K562 (cell line): ENCODE results near the gene PTPRT. TPM values are rescaled to one million over a fixed set of nuclear protein-coding genes. Genes with fewer than 3 reads are reported as not detected.

Experiments
- ATAC-seq: fragments of 200-7000 bp; cut with Tn5 transposase; 3 replicates; pipeline ENCODE4 v1.9.1; 2020; ENCODE audit warnings: moderate library complexity
- BruUV-seq: library from RNA; stranded (reverse); fragments of 400-500 nt; replicated peaks from 2 replicates; lab custom pipeline; 2021; lab: Mats Ljungman, UMichigan
- CTCF ChIA-PET: fragments of 300-600 bp; formaldehyde crosslinking; extraction: SDS; loops from one replicate; lab custom pipeline; 2021; ENCODE audit warnings: low intra/inter-chr PET ratio; lab: Yijun Ruan, JAX
- POLR2A ChIA-PET: fragments of 300-600, 350-650 bp; sonication (Branson Sonifier 250); formaldehyde crosslinking; extraction: SDS; loops from one replicate; lab custom pipeline; 2021; ENCODE audit warnings: antibody characterized with exemption, inconsistent platforms; lab: Yijun Ruan, JAX
- DNase-seq, 4 experiments: peaks; one replicate each; pipeline versions ENCODE4 v3.0.0 to v3.0.0-alpha.2; 2011 to 2018; ENCODE audit warnings: low spot score in 3 of 4, mixed read lengths in 3 of 4; ENCODE audit errors: extremely low read depth in 1 of 4
- FAIRE-seq: peaks from 2 replicates; lab custom pipeline; 2011; peaks lifted over from hg19 to GRCh38; lab: Jason Lieb, UNC
- H2AFZ ChIP-seq: 2 replicates; pipeline ENCODE4 v1.6.0; 2011; ENCODE audit warnings: low read depth, low read length, control low read depth, inconsistent platforms
- H3K27ac ChIP-seq: fragments of 200-600 bp; 3 replicates; pipeline ENCODE4 v1.8.0; 2011; ENCODE audit warnings: low read depth, mild to moderate bottlenecking, control low read depth, inconsistent platforms, low read length, moderate library complexity, mixed read lengths; ENCODE audit errors: extremely low read depth
- H3K27me3 ChIP-seq, 2 experiments: fragments of 300-600 bp in 1 of 2; 2 replicates in 1 of 2; 3 replicates in 1 of 2; pipeline versions ENCODE4 v1.6.0 to v1.8.0; 2011; ENCODE audit warnings: inconsistent platforms in 2 of 2, low read length in 2 of 2, mild to moderate bottlenecking in 1 of 2, mixed read lengths in 1 of 2, moderate library complexity in 1 of 2; ENCODE audit not compliant: control insufficient read depth in 2 of 2, insufficient read depth in 2 of 2
- H3K36me3 ChIP-seq: fragments of 300-600 bp; 3 replicates; pipeline ENCODE4 v1.8.0; 2011; ENCODE audit warnings: mild to moderate bottlenecking, low read length, inconsistent platforms; ENCODE audit not compliant: control insufficient read depth, insufficient read depth
- H3K4me1 ChIP-seq, 2 experiments: fragments of 200-600 bp in 1 of 2; replicated peaks in 1 of 2; 2 replicates in 1 of 2; 3 replicates in 1 of 2; pipeline versions ENCODE4 v1.5.1 to v1.8.0; 2011; ENCODE audit warnings: inconsistent platforms in 2 of 2, low read length in 2 of 2, mild to moderate bottlenecking in 1 of 2, mixed read lengths in 1 of 2, moderate library complexity in 1 of 2; ENCODE audit not compliant: control insufficient read depth in 2 of 2, insufficient read depth in 2 of 2
- H3K4me2 ChIP-seq: 2 replicates; pipeline ENCODE4 v1.6.1; 2011; ENCODE audit warnings: low read length, control low read depth, inconsistent platforms, mixed read lengths; ENCODE audit not compliant: insufficient read depth
- H3K4me3 ChIP-seq: fragments of 200-600 bp; sonication (generic), shearing (Covaris generic); 2 replicates; pipeline ENCODE4 v1.5.1; 2016; ENCODE audit warnings: control low read depth, inconsistent platforms
- H3K79me2 ChIP-seq: fragments of 200-600 bp; 3 replicates; pipeline ENCODE4 v1.8.0; 2011; ENCODE audit warnings: low read length, inconsistent platforms; ENCODE audit not compliant: control insufficient read depth, insufficient read depth
- H3K9ac ChIP-seq, 2 experiments: 2 replicates each; pipeline versions ENCODE4 v1.6.0 to v1.6.1; 2011; ENCODE audit warnings: low read depth in 2 of 2, low read length in 2 of 2, control low read depth in 1 of 2, inconsistent platforms in 1 of 2, mild to moderate bottlenecking in 1 of 2, mixed read lengths in 1 of 2; ENCODE audit not compliant: insufficient read depth in 1 of 2
- H3K9me1 ChIP-seq: one replicate; pipeline ENCODE4 v1.6.0; 2011; ENCODE audit warnings: inconsistent platforms, mild to moderate bottlenecking, low read length, moderate library complexity; ENCODE audit not compliant: control insufficient read depth, insufficient read depth
- H3K9me3 ChIP-seq: replicated peaks from 2 replicates; pipeline ENCODE4 v1.5.1; 2011; ENCODE audit warnings: low read depth, low read length, inconsistent platforms; ENCODE audit not compliant: control insufficient read depth, insufficient read depth
- H4K20me1 ChIP-seq: replicated peaks from 2 replicates; pipeline ENCODE4 v1.6.1; 2011; ENCODE audit warnings: low read length, inconsistent platforms, mixed read lengths; ENCODE audit not compliant: control insufficient read depth, insufficient read depth
- CAMTA2 ChIP-seq: fragments of 250-450 bp; sonication (Bioruptor Pico); conservative IDR thresholded peaks from 2 replicates; pipeline ENCODE4 v1.5.1; 2022
- CBX1 ChIP-seq: sonication (generic); IDR thresholded peaks from 2 replicates; pipeline ENCODE4 v1.6.1; 2016; ENCODE audit warnings: antibody characterized with exemption, low read depth, mild to moderate bottlenecking
- CHD4 ChIP-seq: fragments of 200-600 bp; sonication (generic); IDR thresholded peaks from 3 replicates; pipeline ENCODE4 v1.6.1; 2012; ENCODE audit warnings: low read depth, mild to moderate bottlenecking, mixed read lengths, low read length, inconsistent platforms; ENCODE audit not compliant: insufficient read depth, insufficient replicate concordance, poor library complexity, severe bottlenecking
- HIVEP1 ChIP-seq: fragments of 250-450 bp; sonication (Bioruptor Pico); IDR thresholded peaks from 2 replicates; pipeline ENCODE4 v1.4.0; 2020; ENCODE audit warnings: mild to moderate bottlenecking
- HLTF ChIP-seq: fragments of 450-650 bp; IDR thresholded peaks from 2 replicates; pipeline ENCODE4 v1.6.1; 2016
- ILF3 ChIP-seq: fragments of 450-650 bp; IDR thresholded peaks from 2 replicates; pipeline ENCODE4 v1.6.1; 2018; ENCODE audit warnings: antibody characterized with exemption, mild to moderate bottlenecking, moderate library complexity, borderline replicate concordance
- KLF13 ChIP-seq: fragments of 450-650 bp; IDR thresholded peaks from 2 replicates; pipeline ENCODE4 v1.6.1; 2016; ENCODE audit warnings: missing genetic modification characterization, low read depth, mild to moderate bottlenecking, missing compliant biosample characterization, moderate library complexity, borderline replicate concordance
- NFE2L1 ChIP-seq: fragments of 450-650 bp; IDR thresholded peaks from 2 replicates; pipeline ENCODE4 v1.6.1; 2016; ENCODE audit warnings: missing genetic modification characterization, low read depth, mild to moderate bottlenecking, missing compliant biosample characterization, moderate library complexity, borderline replicate concordance
- PTRF ChIP-seq: fragments of 450-650 bp; IDR thresholded peaks from 2 replicates; pipeline ENCODE4 v1.6.1; 2016; ENCODE audit warnings: mild to moderate bottlenecking, missing genetic modification characterization, missing compliant biosample characterization
- TEAD4 ChIP-seq, 2 experiments: sonication (generic) in 1 of 2; formaldehyde crosslinking in 1 of 2; IDR thresholded peaks; 2 replicates each; pipeline versions ENCODE4 v1.6.1 to v1.8.0; 2012 to 2022; ENCODE audit warnings: borderline replicate concordance in 1 of 2, inconsistent platforms in 1 of 2, low read length in 1 of 2, mild to moderate bottlenecking in 1 of 2, missing genetic modification reagents in 1 of 2
- ZNF395 ChIP-seq: fragments of 200-800 bp; sonication (Bioruptor generic); IDR thresholded peaks from 2 replicates; pipeline ENCODE4 v1.6.1; 2017; ENCODE audit warnings: missing genetic modification characterization, missing compliant biosample characterization
- WGBS: fragments of 100-300 bp; shearing (Covaris generic); methylation state at CpG from one replicate; pipeline ENCODE4 v1.1.6; 2016; ENCODE audit warnings: low coverage, mixed read lengths; ENCODE audit not compliant: insufficient coverage; ENCODE audit errors: missing lambda C conversion rate; 5-methylcytosine and 5-hydroxymethylcytosine counted together
- in situ Hi-C: fragments of 300-500 bp; cut with MboI; formaldehyde crosslinking; loops from 4 replicates; pipeline ENCODE4 v1.15.0; 2018; ENCODE audit warnings: inconsistent platforms, mixed read lengths
- intact Hi-C: fragments of 100-400 bp; cut with micrococcal nuclease; formaldehyde crosslinking; loops from 2 replicates; pipeline ENCODE4 v1.14.2; 2022
- polyA plus RNA-seq, 8 experiments: library from polyadenylated mRNA; depleted of rRNA in 4 of 8; stranded (reverse) in 5 of 8; unstranded in 3 of 8; fragments of >200 nt; fragmentation: Nextera tagmentation in 2 of 8; fragmentation: Illumina TruSeq in 1 of 8; extraction: Ambion mirVana in 2 of 8; extraction: Trizol in 1 of 8; gene quantifications; 2 replicates each; pipeline versions ENCODE4 v1.2.1 to v1.2.3, GENCODE V29; 2011 to 2014; ENCODE audit warnings: inconsistent platforms in 1 of 8, missing spikeins in 1 of 8
- total RNA-seq, 7 experiments: library from RNA; depleted of rRNA in 6 of 7; stranded (reverse); fragments of >200 nt in 6 of 7; fragmentation: Illumina TruSeq in 2 of 7; extraction: Trizol in 2 of 7; gene quantifications; 2 replicates each; pipeline versions ENCODE4 v1.2.1 to v1.2.3, GENCODE V29; 2011 to 2021; ENCODE audit warnings: low replicate concordance in 1 of 7

Gene PTPRT
- total and polyA plus RNA-seq, 9 of the 15 experiments (the other 6 are each of a cell fraction or from before 2014, with no cell fraction given) = not detected

- DNase-seq (no peak), FAIRE-seq (no peak), ATAC-seq (no peak)
- Histone ChIP-seq H3K27ac (no peak overlapping the region), H3K4me2 (no peak overlapping the region), H3K9ac (no peak overlapping the region), H3K4me1 (no peaks in the 10 kb centered on the region), H3K9me3 (no peaks in the 10 kb centered on the region), H3K27me3 (no peaks in the 10 kb centered on the region), H3K79me2 (no peaks in the 10 kb centered on the region), H2AFZ (no peak overlapping the region)
- BruUV-seq = no TSS peak
- TF ChIP-seq HIVEP1 (no peak), ILF3 (no peak), HLTF (no peak), CHD4 (no peak), CBX1 (no peak), CAMTA2 (CRISPR knock-in tag) (no peak), NFE2L1 (no peak), KLF13 (tag) (no peak), PTRF (tag) (no peak), TEAD4 (IDR thresholded peaks at IDR 0.05; ENCODE audit: low read length) (no peak), TEAD4 (CRISPR knock-in tag; IDR thresholded peaks at IDR 0.05; ENCODE audit: borderline replicate concordance) (no peak), ZNF395 (CRISPR knock-in tag) (no peak)
- TF ChIP-seq, all 486 proteins: peak for 0
- intact Hi-C loops (no loop called here), in situ Hi-C loops (no loop called here)
- no peaks in the 10 kb centered on the region for H3K36me3 ChIP-seq
- WGBS = 0% methylated on average over 6 of the region's 6 CpGs
- ChIA-PET POLR2A (no interaction called here), CTCF (no interaction called here)
- no peak overlapping the region for H3K4me3 ChIP-seq
- H3K9me1 ChIP-seq = no peaks in the 10 kb centered on the region
- no peaks in the 10 kb centered on the region; the same call in 1 of the 2 replicates for H4K20me1 ChIP-seq
Measured at GRCh38 chr20:43160941-43161340, 28.8 kb downstream of the PTPRT start.
